BJ (cell line): ENCODE results near the gene OR9G4. TPM values are rescaled to one million over a fixed set of nuclear protein-coding genes. Genes with fewer than 3 reads are reported as not detected.
A peak's percentile ranks its signal among the peaks of the same experiment; 100 is the strongest.

ENCODE experiments used
- CTCF ChIA-PET: fragments of 350-600 bp; formaldehyde crosslinking; extraction: SDS; loops from one replicate; lab custom pipeline; 2021; ENCODE audit warnings: antibody characterized with exemption, inconsistent platforms; lab: Yijun Ruan, JAX
- POLR2A ChIA-PET: fragments of 300-600 bp; sonication (Branson Sonifier 250); formaldehyde crosslinking; extraction: SDS; loops from one replicate; lab custom pipeline; 2021; ENCODE audit warnings: antibody characterized with exemption; lab: Charles Lee
- DNase-seq: peaks from one replicate; pipeline ENCODE4 v3.0.0-alpha.2; 2011; ENCODE audit warnings: low read depth
- H3K27me3 ChIP-seq: 2 replicates; pipeline ENCODE4 v1.6.0; 2011; ENCODE audit warnings: low read length; ENCODE audit not compliant: control insufficient read depth, insufficient read depth
- H3K36me3 ChIP-seq: 2 replicates; pipeline ENCODE4 v1.5.1; 2011; ENCODE audit warnings: low read length; ENCODE audit not compliant: control insufficient read depth, insufficient read depth
- H3K4me3 ChIP-seq: 2 replicates; pipeline ENCODE4 v1.5.1; 2011; ENCODE audit warnings: low read depth, mild to moderate bottlenecking, control low read depth, low read length
- polyA minus RNA-seq: library from RNA; depleted of rRNA, polyadenylated mRNA; stranded (reverse); fragments of >200 nt; gene quantifications from 2 replicates; pipeline ENCODE4 v1.2.3, GENCODE V29; 2011; rRNA and poly(A)+ RNA removed
- polyA plus RNA-seq: library from polyadenylated mRNA; depleted of rRNA; stranded (reverse); fragments of >200 nt; gene quantifications from 2 replicates; pipeline ENCODE4 v1.2.3, GENCODE V29; 2011; rRNA removed
- TF ChIP-seq, protein P1 (sequence below): IDR thresholded peaks from 2 replicates; pipeline ENCODE4 v1.5.1; 2011; ENCODE audit warnings: low read depth, mild to moderate bottlenecking, control low read depth, inconsistent platforms, low read length, moderate library complexity; ENCODE audit not compliant: insufficient read depth

OR9G4 gene
- polyA plus RNA-seq, result not detected in 2 replicates
- not detected in 2 replicates for polyA minus RNA-seq

GRCh38 chr11:56748597-56748996 is at the start of gene OR9G4:
Gene OR9G4, minus strand, starts transcription at chr11:56748697. Its CDS starts 4,931 bp downstream, at chr11:56743766.
- Histone ChIP-seq H3K4me3 (no peak within 1 kb of the TSS), H3K27me3 (no peaks in the 10 kb centered on the region), H3K36me3 (no peaks in the 10 kb centered on the region)
- DNase-seq, result no peak
- TF ChIP-seq, protein P1, sequence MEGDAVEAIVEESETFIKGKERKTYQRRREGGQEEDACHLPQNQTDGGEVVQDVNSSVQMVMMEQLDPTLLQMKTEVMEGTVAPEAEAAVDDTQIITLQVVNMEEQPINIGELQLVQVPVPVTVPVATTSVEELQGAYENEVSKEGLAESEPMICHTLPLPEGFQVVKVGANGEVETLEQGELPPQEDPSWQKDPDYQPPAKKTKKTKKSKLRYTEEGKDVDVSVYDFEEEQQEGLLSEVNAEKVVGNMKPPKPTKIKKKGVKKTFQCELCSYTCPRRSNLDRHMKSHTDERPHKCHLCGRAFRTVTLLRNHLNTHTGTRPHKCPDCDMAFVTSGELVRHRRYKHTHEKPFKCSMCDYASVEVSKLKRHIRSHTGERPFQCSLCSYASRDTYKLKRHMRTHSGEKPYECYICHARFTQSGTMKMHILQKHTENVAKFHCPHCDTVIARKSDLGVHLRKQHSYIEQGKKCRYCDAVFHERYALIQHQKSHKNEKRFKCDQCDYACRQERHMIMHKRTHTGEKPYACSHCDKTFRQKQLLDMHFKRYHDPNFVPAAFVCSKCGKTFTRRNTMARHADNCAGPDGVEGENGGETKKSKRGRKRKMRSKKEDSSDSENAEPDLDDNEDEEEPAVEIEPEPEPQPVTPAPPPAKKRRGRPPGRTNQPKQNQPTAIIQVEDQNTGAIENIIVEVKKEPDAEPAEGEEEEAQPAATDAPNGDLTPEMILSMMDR, result no peak
- POLR2A ChIA-PET, result no interaction called here
- CTCF ChIA-PET, result no interaction called here

DNA sequence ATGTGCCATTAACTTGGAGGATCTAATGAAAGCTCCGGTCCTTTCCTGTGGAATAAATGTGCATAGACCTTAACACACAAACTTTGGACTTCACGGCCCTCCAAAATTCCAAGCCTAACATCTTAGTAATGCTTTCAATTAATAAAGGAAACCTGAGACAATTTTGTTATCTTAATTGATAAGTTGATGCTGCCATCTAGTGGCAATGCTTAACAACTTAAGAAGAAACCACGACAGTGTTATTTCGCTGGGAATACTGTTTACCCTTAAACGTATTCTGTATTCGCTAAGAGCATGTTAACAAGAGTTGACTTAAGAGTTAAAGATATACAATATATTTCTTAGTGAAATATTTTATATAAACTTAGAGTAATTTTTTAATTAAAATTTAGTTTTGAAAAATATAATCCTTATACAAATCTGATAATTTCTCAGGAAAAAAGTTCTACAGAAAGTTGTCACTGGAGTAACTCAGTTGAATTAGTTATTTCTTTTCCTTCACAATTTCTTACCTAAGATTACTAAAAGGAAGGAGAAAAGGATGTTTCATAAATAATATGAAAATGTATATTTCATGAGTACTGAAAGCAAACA is 35.0 kb upstream of the OR9G4 start:
- H3K36me3 ChIP-seq, result no peaks in the 10 kb centered on the region
- POLR2A ChIA-PET, result no interaction called here
- no peak for DNase-seq
- CTCF ChIA-PET, result interaction anchor here (0.8 to 1.7 kb wide), 5 partner anchors 9 to 160 kb away, joined by 3 to 9 read pairs (median 3); no protein-coding TSS in a partner anchor
- H3K27me3 ChIP-seq, result no peaks in the 10 kb centered on the region
- H3K4me3 ChIP-seq, result no peak overlapping the region
- TF ChIP-seq, protein P1, result peak; percentile 59

DNA sequence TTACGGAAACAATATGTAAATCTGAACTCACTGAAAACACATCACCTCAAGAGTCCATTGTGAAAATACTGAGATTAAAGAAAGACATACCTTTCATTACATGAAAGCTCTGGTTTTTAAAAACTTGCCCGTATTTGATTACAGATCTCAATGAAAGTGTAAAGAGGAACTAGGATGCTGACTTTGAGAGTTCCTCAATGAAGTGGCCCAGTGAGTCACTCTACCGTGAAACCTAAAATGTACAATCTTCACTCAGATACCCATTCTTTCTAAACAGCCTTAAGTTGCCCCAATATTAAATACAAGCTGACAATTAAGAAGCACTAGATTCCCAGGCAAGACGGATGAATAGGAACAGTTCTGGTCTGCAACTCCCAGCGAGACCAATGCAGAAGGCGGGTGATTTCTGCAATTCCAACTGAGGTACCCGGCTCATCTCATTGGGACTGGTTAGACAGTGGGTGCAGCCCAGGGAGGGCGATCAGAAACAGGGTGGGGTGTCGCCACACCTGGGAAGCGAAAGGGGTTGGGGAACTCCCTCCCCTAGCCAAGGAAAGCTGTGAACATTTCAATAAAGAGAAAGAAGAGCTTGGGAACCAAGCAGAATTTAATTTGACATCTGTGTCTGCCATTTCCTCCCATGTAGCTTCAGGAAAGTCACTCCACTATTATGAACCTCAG is 33.8 kb upstream of the OR9G4 start:
- ChIA-PET CTCF (interaction anchor here (0.8 to 1.7 kb wide), 6 partner anchors 8 to 159 kb away, joined by 3 to 9 read pairs (median 3); no protein-coding TSS in a partner anchor), POLR2A (no interaction called here)
- no peak overlapping the region for H3K4me3 ChIP-seq
- H3K27me3 ChIP-seq, result no peaks in the 10 kb centered on the region
- TF ChIP-seq, protein P1, result no peak
- no peak for DNase-seq
- H3K36me3 ChIP-seq, result no peaks in the 10 kb centered on the region

DNA sequence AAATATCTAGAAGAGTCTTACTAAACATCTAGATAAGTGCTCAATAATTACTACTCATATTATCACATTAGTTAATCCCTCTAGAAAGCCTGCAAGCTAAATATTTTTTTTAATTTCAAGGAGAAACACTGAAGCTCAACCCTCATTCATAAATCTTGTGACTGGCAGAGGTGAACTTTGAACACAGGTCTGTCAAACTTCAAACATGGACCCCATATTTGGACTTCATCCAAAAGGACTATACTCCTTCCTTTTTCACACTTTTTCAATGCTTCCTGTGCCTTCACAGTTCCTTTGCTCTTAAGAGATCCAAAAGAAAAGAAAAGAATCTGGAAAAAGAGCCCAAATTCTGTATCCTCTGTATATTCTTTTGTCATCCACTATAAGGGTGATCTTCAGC is 28.3 kb upstream of the OR9G4 start:
- CTCF ChIA-PET, result interaction anchor here (0.7 kb wide), 1 partner anchor 10 kb away, joined by 3 read pairs; no protein-coding TSS in a partner anchor
- H3K36me3 ChIP-seq, result no peaks in the 10 kb centered on the region

GRCh38 chr11:56764976-56765375 is 16.5 kb upstream of the OR9G4 start:
- Histone ChIP-seq H3K27me3 (no peaks in the 10 kb centered on the region), H3K4me3 (no peak overlapping the region), H3K36me3 (no peaks in the 10 kb centered on the region)
- TF ChIP-seq, protein P1, result no peak
- ChIA-PET POLR2A (no interaction called here), CTCF (interaction anchor here (1.5 kb wide), 1 partner anchor 18 kb away, joined by 3 read pairs; no protein-coding TSS in a partner anchor)
- DNase-seq, result no peak

More for the DNA sequence above, 28.3 kb upstream of the OR9G4 start:
- DNase-seq, result no peak
- TF ChIP-seq, protein P1, result no peak
- no peaks in the 10 kb centered on the region for H3K27me3 ChIP-seq
- POLR2A ChIA-PET, result no interaction called here
- no peak overlapping the region for H3K4me3 ChIP-seq
